Stimulated activated CD8-positive, alpha-beta memory T cell treated with anti-CD3 and anti-CD28 coated beads, Interleukin-12 subunit alpha, Interleukin-12 subunit beta, amount 100 ng/mL, for 4 hours (primary cell): ENCODE results near the gene GBP6.
"Not testable (repeated sequence)": the region's sequence is repeated elsewhere in the genome, so short reads cannot be mapped to it uniquely, and the experiment has no call there.

ENCODE experiments used
- DNase-seq: peaks from one replicate; pipeline ENCODE4 v3.0.0-alpha.2; 2020; ENCODE audit warnings: low read depth

The GBP6 gene

GRCh38 chr1:89367221-89367620 lies 3.4 kb downstream of the GBP6 start:
- no peak for DNase-seq

- no peak for DNase-seq
These were observed 5.5 kb downstream of the GBP6 start for GRCh38 chr1:89369331-89369730.

- not testable (repeated sequence) for DNase-seq
These were observed 10.0 kb downstream of the GBP6 start for GRCh38 chr1:89373810-89374209.

GRCh38 chr1:89378001-89378400 lies 14.1 kb downstream of the GBP6 start:
- no peak for DNase-seq

GRCh38 chr1:89381618-89382017 lies 17.8 kb downstream of the GBP6 start:
- DNase-seq, result no peak

- DNase-seq, result no peak
These were observed 18.6 kb downstream of the GBP6 start for GRCh38 chr1:89382479-89382878.

GRCh38 chr1:89383185-89383584 lies 19.3 kb downstream of the GBP6 start:
- no peak for DNase-seq

GRCh38 chr1:89390707-89391106 lies 26.8 kb downstream of the GBP6 start:
- no peak for DNase-seq

- no peak for DNase-seq
These were observed 27.8 kb downstream of the GBP6 start for GRCh38 chr1:89391686-89392085.

- DNase-seq, result no peak
These were observed 31.0 kb downstream of the GBP6 start for GRCh38 chr1:89394851-89395250.

GRCh38 chr1:89396902-89397301 lies 33.0 kb downstream of the GBP6 start:
- DNase-seq, result no peak

- DNase-seq, result no peak
These were observed 41.5 kb downstream of the GBP6 start for GRCh38 chr1:89405275-89405929.

- no peak for DNase-seq
These were observed 43.5 kb downstream of the GBP6 start for GRCh38 chr1:89407360-89407759.

GRCh38 chr1:89407768-89408167 lies 43.9 kb downstream of the GBP6 start:
- DNase-seq, result not testable (repeated sequence)

- DNase-seq, result no peak
These were observed 61.2 kb downstream of the GBP6 start for GRCh38 chr1:89425056-89425455.

- no peak for DNase-seq
These were observed 65.2 kb downstream of the GBP6 start for GRCh38 chr1:89429062-89429461.

GRCh38 chr1:89429681-89430080 lies 65.8 kb downstream of the GBP6 start:
- not testable (repeated sequence) for DNase-seq

GRCh38 chr1:89433421-89433820 lies 69.6 kb downstream of the GBP6 start:
- DNase-seq, result no peak

GRCh38 chr1:89434058-89434780 lies 70.4 kb downstream of the GBP6 start:
- DNase-seq, result not testable (repeated sequence)
